Activated naive CD4-positive, alpha-beta T cell treated with Interleukin-2 at 50 U/mL for 16 hours (primary cell): ENCODE measurements around the gene CLECL1.
"Not testable (repeated sequence)": the region's sequence is repeated elsewhere in the genome, so short reads cannot be mapped to it uniquely, and the experiment has no call there.

Experiments used
- DNase-seq: peaks from one replicate; pipeline ENCODE4 v3.0.0-alpha.2; 2020

The CLECL1 gene

DNA sequence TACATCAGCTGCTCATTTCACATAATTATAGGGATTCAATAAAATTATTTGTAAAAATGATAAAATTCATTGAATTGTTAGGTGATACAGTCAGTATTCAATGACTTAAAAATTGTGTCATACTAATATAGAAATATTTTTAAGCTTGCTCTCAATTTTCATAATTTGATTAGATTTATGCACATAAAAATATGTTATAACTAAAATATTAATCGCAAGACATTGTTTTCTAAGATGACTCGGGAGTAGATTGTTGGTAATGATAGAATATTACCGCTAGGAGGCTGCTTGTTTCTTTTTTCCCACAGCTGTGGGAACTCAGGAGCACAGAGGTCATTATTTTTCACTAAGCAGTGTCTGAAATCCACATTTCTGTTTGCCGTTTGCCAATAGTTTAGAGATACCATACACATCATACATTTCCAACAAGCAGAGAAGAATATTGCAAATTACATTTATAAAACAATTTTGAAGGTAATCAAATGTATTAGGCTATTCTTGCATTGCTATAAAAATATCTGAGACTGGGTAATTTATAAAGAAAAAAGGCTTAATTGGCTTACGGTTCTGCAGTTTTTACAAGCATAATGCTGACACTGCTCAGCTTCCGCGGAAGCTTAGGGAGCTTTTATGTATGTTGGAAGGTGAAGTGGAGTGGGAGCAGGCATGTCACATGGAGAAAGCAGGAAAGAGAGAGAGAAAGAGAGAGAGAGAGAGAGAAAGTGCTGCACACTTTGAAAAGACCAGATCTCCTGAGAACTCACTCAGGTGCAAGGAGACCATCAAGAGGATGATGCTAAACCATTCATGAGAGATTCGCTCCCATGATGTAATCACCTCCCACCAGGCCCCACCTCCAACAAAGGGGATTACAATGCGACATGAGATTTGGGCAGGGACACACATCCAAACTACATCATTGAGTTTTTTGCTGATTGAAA is 18.6 kb upstream of the CLECL1 start:
- peak; percentile 52 for DNase-seq

DNA sequence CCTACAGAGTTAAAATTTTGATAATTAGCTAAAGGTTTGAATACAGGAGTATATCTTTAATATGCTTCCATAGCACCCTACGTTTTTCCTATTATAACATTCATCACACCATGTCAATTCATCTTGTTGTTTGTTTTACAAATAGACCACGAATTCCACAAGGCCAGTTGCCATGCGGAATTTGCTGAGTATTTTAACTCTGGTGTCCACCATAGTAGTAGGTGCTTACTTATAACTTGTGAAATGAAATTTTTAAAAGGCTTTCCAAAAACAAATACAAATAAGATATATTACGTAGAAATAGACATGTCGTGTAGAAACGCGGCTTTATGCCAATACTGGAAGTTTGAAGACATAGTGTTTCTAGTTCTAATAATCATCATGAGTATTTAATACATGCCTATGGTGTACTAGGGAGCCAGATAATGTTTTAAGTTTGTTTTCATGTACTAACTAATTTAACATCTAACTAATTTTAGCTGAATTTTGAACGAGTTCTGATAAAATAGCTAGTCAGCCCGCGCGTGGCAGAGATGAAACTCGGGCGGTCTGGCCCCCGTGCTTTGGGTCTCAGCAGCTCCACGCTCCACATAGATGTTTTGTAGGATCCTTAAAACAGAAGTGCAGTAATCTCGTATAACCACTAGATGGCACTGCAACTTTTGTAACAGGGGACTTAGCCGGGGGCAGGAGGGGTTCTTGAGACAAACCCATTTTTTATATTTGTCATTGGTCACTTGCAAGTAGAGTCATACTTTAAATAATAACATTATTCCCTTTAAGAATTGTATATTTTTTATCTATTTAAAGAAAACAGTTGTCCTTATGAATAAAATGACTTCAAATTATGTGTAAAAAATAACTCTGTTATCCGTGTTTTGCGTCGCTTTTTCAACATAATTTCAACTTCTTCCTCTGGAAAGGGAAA is 17.6 kb upstream of the CLECL1 start:
- DNase-seq, result peak; percentile 45

DNA sequence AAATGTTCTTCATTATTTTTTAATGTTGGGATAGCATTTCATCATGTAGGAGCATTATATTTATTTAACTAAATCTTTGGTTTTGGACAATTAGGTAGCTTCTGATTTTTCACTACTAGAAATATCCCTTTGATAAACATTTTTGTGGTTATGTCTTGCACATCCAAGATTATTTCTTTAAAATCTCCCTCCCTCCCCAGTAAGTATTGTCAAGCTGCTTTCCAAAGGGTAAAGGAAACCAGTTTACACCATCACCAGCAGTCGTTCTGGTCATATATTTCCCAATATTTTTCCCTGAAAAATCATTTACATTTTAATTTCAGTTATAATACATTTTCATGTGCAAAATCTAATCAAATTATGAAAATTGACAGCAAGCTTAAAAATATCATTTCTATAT is 16.7 kb upstream of the CLECL1 start:
- no peak for DNase-seq

DNA sequence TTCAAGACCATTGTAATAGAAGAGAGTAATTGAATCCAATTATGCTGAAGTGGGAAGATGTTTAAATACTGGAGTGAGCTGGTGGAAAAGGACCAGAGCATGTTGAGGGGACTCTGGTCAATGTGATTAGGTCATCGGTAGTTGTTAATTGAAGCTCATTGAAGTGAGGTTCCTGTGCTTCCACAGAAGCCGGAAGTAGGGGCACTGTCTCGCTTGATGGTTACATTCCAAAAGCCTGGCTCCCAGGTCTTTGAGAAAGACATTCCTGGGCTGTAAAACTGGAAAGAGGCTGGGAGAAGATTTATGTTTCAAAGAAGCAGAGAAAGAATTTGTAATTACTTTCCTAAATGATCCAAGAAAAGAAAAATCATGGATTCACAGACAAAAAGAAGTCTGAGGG is 12.3 kb upstream of the CLECL1 start:
- no peak for DNase-seq

DNA sequence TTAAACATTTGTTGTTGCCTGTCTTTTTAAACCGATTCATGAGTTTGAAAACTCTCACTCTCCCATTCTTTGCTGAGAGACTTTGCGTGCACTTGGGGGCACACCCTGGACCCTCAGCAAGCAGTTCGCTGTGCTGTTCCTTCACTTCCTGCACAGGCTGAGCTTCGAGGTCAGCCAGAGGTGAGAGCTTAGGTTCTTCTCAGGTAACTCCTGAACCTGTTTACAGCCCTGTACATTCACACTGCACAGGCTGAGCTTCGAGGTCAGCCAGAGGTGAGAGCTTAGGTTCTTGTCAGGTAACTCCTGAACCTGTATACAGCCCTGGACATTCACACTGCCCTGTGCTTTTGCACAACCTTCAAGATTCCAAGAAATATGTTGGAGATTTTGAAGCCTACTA is 9.8 kb upstream of the CLECL1 start:
- peak; percentile 34 for DNase-seq

DNA sequence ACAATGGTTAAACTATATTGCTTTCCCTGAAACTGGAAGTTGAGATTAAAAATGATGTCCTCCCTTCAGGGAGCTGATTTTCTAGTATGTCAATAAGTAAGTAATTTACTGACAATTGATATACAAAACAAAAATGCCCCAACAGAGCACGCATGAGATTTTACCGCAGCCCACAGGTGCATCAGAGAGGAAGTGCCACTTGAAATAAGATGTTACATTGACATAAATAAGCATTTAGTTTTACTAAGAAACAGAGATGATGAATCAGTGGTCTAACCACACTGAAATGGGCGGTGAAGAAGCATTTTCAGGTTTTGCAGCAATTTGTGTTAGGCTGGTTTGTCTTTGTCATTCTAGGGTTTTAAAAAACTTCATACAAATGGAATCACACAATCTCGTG is 8.8 kb upstream of the CLECL1 start:
- peak; percentile 78 for DNase-seq

DNA sequence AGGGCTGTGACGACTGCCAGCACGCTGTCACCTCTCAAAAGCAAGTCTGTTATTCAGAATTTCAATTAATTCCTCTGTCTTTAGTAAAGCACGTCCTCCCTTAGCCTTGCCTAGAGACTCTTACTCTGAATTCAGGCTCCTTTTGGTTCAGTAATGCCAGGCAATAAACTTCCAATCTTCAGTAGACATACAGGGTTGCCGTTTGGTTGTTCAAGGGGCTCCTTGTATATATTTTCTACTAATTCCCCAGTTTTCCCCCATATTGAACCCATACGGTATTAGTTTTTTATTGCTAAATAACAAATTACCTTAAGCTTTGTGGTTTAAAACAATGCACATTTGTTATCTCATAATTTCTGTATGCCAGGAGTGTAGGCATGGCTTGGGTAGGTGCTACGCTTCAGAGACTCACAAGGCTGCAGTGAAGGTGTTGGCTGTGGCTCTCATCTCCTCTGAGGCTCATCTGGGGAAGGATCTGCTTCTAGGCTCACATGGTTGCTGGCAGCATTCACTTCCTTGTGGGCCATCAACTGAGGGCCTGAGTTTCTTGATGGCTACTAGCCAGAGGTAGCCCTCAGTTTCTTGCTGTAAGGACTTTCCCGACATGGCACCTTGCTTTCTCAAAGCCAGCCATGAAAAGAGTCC is 7.3 kb upstream of the CLECL1 start:
- no peak for DNase-seq

DNA sequence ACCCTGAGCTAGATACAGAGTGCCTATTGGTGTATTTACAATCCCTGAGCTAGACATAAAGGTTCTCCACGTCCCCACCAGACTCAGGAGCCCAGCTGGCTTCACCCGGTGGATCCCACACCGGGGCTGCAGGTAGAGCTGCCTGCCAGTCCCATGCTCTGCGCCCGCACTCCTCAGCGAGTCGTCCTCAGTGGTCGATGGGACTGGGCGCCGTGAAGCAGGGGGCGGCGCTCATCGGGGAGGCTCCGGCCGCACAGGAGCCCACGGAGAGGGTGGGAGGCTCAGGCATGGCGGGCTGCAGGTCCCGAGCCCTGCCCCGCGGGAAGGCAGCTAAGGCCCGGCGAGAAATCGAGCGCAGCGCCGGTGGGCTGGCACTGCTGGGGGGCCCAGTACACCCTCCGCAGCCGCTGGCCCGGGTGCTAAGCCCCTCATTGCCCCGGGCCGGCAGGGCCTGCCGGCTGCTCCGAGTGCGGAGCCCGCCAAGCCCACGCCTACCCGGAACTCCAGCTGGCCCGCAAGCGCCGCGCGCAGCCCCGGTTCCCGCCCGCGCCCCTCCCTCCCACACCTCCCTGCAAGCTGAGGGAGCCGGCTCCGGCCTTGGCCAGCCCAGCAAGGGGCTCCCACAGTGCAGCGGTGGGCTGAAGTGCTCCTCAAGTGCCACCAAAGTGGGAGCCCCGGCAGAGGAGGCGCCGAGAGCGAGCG is 6.7 kb upstream of the CLECL1 start:
- DNase-seq, result not testable (repeated sequence)

DNA sequence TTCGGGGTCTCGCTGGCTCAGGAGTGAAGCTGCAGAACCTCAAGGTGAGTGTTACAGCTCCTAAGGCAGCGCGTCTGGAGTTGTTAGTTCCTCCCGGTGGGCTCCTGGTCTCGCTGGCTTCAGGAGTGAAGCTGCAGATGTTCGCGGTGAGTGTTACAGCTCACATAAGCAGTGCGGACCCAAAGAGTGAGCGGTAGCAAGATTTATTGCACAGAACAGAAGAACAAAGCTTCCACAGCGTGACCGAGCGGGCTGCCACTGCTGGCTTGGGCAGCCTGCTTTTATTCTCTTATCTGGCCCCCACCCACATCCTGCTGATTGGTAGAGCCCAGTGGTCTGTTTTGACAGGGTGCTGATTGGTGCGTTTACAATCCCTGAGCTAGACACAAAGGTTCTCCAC is 6.0 kb upstream of the CLECL1 start:
- DNase-seq, result not testable (repeated sequence)

DNA sequence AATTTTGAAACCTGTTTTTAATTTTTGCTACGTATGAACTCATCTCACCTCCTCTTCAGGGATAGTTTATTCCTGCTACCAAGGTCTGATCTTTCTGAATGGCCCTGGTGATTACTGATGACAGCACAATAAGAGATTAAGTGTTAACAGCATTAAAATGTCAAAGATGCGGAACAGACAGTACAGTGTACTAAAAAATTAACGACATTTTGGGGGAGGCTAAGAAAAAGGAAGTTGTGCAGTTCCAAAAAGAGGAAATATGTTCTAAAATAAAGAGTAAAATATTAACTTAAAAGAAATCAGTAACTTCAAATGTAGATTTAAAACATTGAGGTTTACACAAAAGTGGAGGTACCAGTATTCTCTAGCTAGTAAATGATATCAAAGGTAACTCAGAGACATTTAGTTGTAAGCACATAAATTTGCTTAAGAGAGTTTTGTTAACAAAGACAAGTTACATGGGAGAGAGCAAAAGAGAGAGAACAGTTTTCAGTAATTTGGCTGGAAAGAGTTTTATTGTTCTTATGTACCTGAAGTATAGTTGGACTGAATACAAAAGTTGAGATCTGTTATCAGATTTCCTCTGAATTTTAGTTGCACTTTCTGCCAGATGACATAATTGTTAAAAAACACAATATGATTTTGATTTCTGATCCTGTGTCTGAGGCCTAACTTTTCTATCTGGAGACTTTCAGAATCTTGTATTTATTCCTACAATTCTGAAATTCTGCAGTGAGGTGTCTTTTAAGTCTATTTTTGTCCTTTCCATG is 4.2 kb upstream of the CLECL1 start:
- DNase-seq, result no peak

DNA sequence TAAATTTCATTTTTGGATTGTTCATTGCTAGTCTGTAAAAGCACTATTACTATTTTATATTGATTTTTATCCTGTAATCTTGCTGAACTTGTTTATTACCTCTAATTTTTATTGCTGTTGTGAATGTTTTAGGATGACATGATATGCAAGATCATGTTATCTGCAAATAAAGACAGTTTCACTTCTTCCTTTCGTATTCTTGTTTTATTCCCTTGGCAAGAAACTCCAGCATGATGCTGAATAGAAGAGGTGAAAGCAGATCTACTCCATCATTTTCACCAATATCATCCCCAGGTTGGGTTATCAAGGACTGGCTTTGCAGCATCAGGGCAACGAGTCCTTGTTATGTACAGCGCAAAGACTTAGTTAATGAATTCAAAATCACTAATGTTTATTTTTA is 2.7 kb upstream of the CLECL1 start:
- DNase-seq, result no peak

DNA sequence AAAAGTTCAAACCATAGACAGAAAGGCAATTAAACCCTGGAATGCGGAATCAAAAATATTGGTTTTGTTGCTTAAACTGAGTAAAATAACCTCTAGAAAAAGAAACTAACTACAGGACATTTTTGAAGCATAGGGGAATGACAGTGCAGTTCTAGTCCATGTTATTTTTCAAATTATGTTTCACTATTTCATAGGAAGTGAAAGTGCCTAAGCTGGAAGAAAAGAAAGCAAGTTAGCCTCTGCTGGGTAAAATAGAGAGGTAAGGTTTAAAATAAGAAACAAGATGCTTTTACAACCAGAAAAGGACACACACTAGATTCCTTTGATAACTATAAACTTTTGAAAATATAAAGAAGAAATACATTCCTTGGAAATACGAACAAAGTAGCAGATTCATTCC is 1.1 kb downstream of the CLECL1 start:
- no peak for DNase-seq

DNA sequence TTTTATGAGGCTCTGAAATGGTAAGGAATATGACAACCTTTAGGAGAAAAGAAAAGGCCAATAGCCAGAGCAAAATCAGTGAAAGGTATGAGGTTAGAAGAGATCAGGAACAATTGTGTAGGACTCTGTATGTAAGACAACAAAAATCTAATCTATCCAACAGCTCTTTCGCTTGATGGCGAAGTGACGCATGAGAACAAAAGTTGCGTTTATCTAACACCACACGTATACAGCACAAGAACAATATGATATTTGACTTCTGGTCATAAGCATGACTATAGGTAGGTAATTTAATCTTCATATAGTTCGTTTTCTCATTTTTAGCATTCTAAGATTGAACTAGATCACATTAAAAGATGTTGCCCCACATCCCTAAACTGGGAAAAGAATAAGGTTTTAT is 1.5 kb downstream of the CLECL1 start:
- no peak for DNase-seq

DNA sequence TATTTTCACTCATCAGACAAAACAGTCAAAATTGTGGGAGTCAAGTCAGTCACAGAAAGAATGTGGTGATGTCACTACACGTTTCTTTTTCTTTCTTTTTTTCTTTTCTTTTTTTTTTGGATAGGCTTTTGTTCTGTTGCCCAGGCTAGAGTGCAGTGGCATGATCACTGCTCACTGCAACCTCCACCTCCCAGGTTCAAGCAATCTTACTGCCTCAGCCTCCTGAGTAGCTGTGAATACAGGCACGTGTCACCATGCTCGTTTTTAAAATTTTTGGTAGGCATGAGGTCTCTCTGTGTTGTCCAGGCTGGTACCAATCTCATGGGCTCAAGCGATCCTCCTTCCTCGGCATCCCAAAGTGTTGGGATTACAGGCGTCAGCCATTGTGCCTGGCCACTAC is 2.3 kb downstream of the CLECL1 start:
- no peak for DNase-seq

DNA sequence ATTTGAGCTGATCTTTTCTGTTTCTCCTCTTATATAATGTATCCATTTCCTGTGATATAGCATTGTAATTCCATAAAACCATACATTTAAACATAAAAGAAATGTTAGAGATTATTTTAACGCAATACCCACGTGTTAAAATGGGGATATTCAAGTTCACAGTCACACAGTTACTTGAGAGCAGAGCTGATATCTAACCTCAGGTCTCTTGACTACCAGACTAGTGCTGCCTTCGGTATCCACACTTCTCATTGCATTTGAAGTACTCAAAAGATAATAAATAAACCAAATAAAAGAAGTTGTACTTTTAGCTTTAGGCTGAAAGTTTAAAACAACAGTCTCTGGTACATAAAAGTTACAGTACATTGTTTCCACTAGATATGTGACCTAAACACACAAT is 2.9 kb downstream of the CLECL1 start:
- DNase-seq, result no peak

DNA sequence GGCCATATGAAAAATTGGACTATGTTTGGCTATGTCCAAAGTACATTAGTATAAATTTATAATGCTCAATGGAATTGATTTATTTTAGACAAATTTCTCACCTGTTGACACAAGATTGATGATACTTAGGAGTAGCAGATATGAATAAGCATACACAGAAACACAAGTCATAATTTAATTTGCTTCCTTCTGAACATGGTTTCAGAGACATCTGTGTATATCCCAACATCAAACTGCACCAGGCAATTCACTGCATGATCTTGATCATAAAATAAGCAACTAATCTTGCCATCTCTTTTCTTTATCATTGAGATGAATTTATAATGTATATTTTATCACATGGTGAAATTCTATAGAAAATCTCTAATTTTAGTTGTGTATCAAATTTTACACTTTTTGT is 3.8 kb downstream of the CLECL1 start:
- no peak for DNase-seq

DNA sequence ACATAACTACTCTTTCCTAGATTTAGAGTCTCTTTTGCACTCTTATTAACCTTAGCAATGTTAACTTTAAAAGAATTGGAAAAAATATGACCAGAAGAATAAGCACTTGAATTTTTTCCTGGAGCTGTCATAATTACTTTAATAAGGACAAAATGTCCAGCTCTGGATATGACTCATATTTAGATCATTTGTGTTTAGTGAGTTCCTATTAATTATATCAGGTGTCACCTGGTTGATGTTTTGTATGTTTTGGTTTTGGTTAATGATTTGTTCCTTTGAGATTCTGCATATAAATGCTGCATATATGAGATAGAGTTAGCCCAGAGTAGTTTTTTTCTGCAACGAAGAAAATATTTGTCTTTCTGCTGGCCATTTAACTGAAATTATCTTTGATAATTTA is 5.1 kb downstream of the CLECL1 start:
- DNase-seq, result no peak

DNA sequence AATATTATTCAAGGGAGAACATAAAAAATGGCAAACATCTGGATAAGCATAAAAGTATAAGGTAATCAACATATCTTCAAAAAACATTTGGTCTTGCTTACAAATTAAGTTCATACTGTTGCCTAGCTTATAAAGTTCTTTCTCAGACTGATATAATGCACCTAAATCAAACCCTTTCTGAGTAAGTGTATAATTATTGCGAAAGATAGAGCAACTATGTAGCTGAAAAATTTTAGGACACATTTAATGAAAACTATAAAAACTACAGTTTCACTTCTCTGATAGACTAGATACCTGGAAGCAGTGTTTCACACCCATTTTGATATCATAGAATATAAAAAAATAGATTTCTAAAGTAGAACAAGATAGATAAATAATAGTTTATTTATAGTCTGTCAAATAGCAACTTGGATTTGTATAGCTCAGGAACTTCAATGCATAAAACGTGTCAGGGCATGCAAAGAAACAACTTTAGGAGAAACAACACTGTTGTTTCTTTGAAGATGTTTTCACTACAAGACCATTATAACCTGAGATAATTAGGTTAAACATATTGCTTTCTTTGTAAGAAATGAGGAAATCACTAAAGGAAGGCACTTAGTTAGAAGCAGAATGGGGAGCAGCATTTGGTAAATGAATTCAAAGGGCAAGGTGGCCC is 7.6 kb downstream of the CLECL1 start:
- DNase-seq, result no peak

DNA sequence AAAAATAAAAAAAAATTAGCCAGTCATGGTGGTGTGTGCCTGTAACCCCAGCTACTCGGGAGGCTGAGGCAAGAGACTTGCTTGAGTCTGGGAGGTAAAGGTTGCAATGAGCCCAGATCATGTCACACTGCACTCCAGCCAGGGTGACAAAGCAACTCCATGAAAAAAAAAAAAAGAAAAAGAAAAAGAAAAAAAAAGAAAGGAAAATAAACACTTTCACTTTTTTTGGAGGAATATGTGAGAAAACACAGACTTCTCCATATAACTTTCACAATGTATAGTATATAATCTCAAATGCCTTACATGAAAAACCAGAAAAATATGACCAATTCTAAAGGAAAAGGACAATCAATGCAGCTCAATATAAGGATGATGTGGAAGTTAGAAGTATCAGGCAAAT is 8.9 kb downstream of the CLECL1 start:
- no peak for DNase-seq

DNA sequence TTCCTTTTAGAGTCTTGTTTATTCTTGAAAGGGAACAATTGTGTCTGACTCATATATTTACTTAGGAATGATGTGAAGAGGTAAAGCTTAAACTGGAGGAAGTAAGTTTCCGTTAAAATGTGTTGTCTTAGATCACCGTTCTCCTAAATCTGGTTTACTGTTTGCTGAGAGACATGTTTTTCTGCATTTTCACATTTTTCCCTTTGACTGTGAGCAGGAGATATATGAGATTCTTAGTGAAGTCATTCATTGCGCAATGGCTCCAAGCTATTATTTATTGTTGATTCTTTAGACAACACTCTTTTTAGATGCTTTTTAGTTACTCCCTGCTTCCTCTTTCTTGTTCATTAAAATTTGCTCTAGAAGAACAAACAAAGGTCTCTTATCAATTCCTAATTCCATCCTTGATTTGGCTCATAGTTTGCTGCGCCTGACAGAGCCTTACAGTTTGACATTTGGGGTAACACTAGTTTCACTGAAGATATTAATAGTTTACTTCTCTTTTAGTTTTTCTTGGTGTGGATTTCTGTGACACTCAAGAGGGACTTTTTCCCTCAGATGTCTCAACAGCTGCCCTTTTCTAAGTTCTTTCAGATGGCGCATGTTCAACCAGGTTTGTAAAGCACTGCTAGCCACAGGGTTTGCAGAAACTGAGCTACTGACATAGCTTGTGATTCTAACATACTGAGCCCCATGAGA is 11.4 kb downstream of the CLECL1 start:
- DNase-seq, result no peak

DNA sequence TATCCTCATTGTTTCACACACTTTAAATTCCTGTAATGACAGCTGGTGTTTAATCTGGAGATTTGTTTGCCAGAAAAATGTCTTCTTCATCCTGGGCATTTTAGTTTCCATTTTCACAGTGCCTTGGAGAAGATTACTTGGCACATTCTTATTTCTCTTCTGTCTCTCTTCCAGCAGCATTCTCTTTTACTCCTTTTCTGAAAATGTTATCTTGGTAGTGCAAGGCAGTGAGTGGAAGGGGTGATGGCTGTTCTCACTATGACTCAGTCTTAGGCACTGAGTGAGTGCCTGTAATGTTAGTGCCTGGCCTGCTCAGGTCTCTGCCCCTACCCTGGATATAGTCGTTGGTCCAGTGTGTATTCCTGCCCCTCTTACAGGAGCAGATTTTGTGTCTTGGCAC is 13.1 kb downstream of the CLECL1 start:
- no peak for DNase-seq
